H1 (cell line): ENCODE data around the gene UBL5. TPM values are rescaled to one million over a fixed set of nuclear protein-coding genes. Genes with fewer than 3 reads are reported as not detected.

Experiments
- CHD7 ChIP-seq: fragments of 300-600 bp; sonication (generic); IDR thresholded peaks from 2 replicates; pipeline ENCODE4 v1.7.1; 2012; ENCODE audit warnings: low read length, moderate library complexity, mild to moderate bottlenecking, inconsistent platforms; ENCODE audit not compliant: insufficient replicate concordance
- EGR1 ChIP-seq: IDR thresholded peaks from 2 replicates; pipeline ENCODE4 v1.6.1; 2011; ENCODE audit warnings: low read depth, low read length, borderline replicate concordance
- GTF2F1 ChIP-seq: IDR thresholded peaks from 2 replicates; pipeline ENCODE4 v1.6.1; 2012; ENCODE audit warnings: low read depth, low read length, improper control_type of control experiment, borderline replicate concordance
- JUN ChIP-seq: IDR thresholded peaks from 2 replicates; pipeline ENCODE4 v1.6.1; 2011; ENCODE audit warnings: low read depth, mild to moderate bottlenecking, improper control_type of control experiment, low read length
- KDM1A ChIP-seq: fragments of 200-600, 300-600 bp; sonication (generic); IDR thresholded peaks from 2 replicates; pipeline ENCODE4 v1.7.1; 2016; ENCODE audit warnings: mild to moderate bottlenecking, low read length, borderline replicate concordance
- KDM5A ChIP-seq: fragments of 200-600 bp; IDR thresholded peaks from 2 replicates; pipeline ENCODE4 v1.7.1; 2012; ENCODE audit warnings: mild to moderate bottlenecking, low read length, inconsistent platforms, mixed read lengths
- SP2 ChIP-seq: IDR thresholded peaks from 2 replicates; pipeline ENCODE4 v1.6.1; 2012; ENCODE audit warnings: mild to moderate bottlenecking, low read length, inconsistent platforms
- SUZ12 ChIP-seq: fragments of 200-600 bp; sonication (generic); IDR thresholded peaks from 2 replicates; pipeline ENCODE4 v1.6.1; 2012; ENCODE audit warnings: mild to moderate bottlenecking, inconsistent platforms, low read length, moderate library complexity, mixed read lengths
- TEAD4 ChIP-seq: IDR thresholded peaks from 2 replicates; pipeline ENCODE4 v1.6.1; 2012; ENCODE audit warnings: low read depth, low read length, inconsistent platforms, mixed read lengths
- ZNF274 ChIP-seq: IDR thresholded peaks from 2 replicates; pipeline ENCODE4 v1.7.0; 2012; ENCODE audit warnings: low read length, borderline replicate concordance; ENCODE audit errors: extremely low read depth
- polyA plus RNA-seq, 7 experiments: library from polyadenylated mRNA; depleted of rRNA in 3 of 7; stranded (reverse) in 5 of 7; unstranded in 2 of 7; fragments of >200 nt in 5 of 7; fragments of 200-250 nt in 2 of 7; gene quantifications; 1 replicate in 5 of 7; 2 replicates in 1 of 7; 4 replicates in 1 of 7; pipeline versions ENCODE4 v1.2.1 to v1.2.3, GENCODE V29; 2011 to 2013; ENCODE audit warnings: missing spikeins in 2 of 7, mixed read lengths in 2 of 7
- total RNA-seq: library from RNA; stranded (reverse); fragmentation: NEBNext Ultra II Directional; extraction: Animal tissue kit (Norgen Biotek cat#: 25700); gene quantifications from 2 replicates; pipeline ENCODE4 v1.2.1, GENCODE V29; 2021

Gene UBL5
- total and polyA plus RNA-seq, 2 of the 8 experiments (the other 6 are each of a cell fraction or from before 2014, with no cell fraction given), result 416 to 1,209 TPM

DNA sequence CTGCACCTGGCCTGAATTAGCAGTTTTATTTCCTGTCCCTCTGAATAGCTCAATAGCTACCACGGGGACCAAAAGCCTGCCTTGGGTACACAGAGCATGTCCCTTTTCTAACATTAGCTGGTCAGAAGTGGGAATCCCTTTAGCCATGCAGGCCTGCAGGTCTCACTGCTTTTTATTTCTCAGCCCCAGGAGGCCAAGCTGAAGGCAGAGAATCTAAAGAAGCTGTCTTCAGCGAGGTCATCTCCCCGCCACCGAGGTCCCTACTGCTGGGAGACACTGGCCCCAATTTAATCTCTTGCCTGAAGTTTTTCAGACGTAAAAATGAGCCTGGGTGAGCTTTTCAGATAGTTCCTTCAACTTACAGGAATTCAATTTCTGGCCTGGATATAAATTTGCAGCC is 48.1 kb downstream of the UBL5 start (continued):
- no peak for TF ChIP-seq CHD7
- TF ChIP-seq SP2, result no peak
- TF ChIP-seq TEAD4, result no peak
- no peak for TF ChIP-seq JUN
- TF ChIP-seq GTF2F1, result no peak
- TF ChIP-seq KDM1A, result no peak
- no peak for TF ChIP-seq EGR1
- no peak for TF ChIP-seq KDM5A
- no peak for TF ChIP-seq SUZ12
- TF ChIP-seq ZNF274, result no peak
